ENCODE results near the gene SPDYE3.
"Not testable (repeated sequence)": the region's sequence is repeated elsewhere in the genome, so short reads cannot be mapped to it uniquely, and the experiment has no call there.

The SPDYE3 gene

GRCh38 chr7:100352984-100353684 lies 45.6 kb downstream of the SPDYE3 start:
- no peak for DNase-seq

GRCh38 chr7:100353685-100354330 lies 46.3 kb downstream of the SPDYE3 start:
- no peak for DNase-seq

GRCh38 chr7:100356416-100357068 lies 49.0 kb downstream of the SPDYE3 start:
- DNase-seq: no peak

GRCh38 chr7:100357131-100357561 lies 49.6 kb downstream of the SPDYE3 start:
- no peak for DNase-seq

- no peak for DNase-seq
Measured at GRCh38 chr7:100358027-100358856, 50.7 kb downstream of the SPDYE3 start, which contains the start of gene PILRB. Gene PILRB, plus strand, starts transcription at chr7:100358117. Its CDS starts 186 bp downstream, at chr7:100358303.

GRCh38 chr7:100358857-100359212 lies 51.3 kb downstream of the SPDYE3 start:
- no peak for DNase-seq

- no peak for DNase-seq
Measured at GRCh38 chr7:100360135-100360854, 52.8 kb downstream of the SPDYE3 start.

- no peak for DNase-seq
Measured at GRCh38 chr7:100363098-100363497, 55.6 kb downstream of the SPDYE3 start.

- DNase-seq: not testable (repeated sequence)
Measured at GRCh38 chr7:100363797-100364196, 56.3 kb downstream of the SPDYE3 start.

GRCh38 chr7:100364480-100364879 lies 57.0 kb downstream of the SPDYE3 start:
- no peak for DNase-seq

- DNase-seq: not testable (repeated sequence)
Measured at GRCh38 chr7:100365998-100366367, 58.5 kb downstream of the SPDYE3 start.

GRCh38 chr7:100366411-100367250 lies 59.1 kb downstream of the SPDYE3 start:
- DNase-seq: no peak

GRCh38 chr7:100367251-100367620 lies 59.7 kb downstream of the SPDYE3 start:
- no peak for DNase-seq

- DNase-seq: no peak
Measured at GRCh38 chr7:100367676-100368613, 60.4 kb downstream of the SPDYE3 start.

GRCh38 chr7:100369105-100369504 lies 61.6 kb downstream of the SPDYE3 start:
- no peak for DNase-seq

GRCh38 chr7:100370303-100370702 lies 62.8 kb downstream of the SPDYE3 start:
- DNase-seq: no peak

GRCh38 chr7:100370746-100371145 lies 63.2 kb downstream of the SPDYE3 start:
- DNase-seq: no peak

GRCh38 chr7:100371561-100372171 lies 64.2 kb downstream of the SPDYE3 start:
- no peak for DNase-seq
